Measurements from ENCODE around the gene CMTM7. TPM values are rescaled to one million over a fixed set of nuclear protein-coding genes. Genes with fewer than 3 reads are reported as not detected.
A peak's percentile ranks its signal among the peaks of the same experiment; 100 is the strongest.

The CMTM7 gene
- total and polyA plus RNA-seq, 10 of the 15 experiments (the other 5 are each of a cell fraction or from before 2014, with no cell fraction given) = 3.7 to 36.4 (median 14.7) TPM

DNA sequence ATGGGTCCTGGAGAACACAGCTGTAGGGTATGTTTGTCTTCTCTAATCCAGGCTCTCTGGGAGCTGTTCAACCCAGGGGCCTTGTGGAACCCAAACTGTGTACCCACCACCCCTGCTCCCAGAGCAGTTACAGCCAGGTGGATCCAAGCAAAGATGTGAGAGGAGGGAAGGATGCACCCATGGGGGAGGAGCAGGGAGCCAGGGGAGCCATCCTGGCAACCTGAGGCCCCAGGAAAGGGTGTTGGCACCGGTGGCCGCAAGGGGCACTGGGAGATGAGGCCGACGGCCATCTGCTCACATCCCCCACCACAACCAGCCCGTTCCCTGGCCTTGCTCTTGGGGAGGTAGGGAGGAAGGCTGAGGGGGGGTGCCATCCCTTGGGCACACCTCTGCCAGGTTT is 67.8 kb downstream of the CMTM7 start (continued):
- no peak for TF ChIP-seq FOXK2 (IDR thresholded peaks at IDR 0.05)

DNA sequence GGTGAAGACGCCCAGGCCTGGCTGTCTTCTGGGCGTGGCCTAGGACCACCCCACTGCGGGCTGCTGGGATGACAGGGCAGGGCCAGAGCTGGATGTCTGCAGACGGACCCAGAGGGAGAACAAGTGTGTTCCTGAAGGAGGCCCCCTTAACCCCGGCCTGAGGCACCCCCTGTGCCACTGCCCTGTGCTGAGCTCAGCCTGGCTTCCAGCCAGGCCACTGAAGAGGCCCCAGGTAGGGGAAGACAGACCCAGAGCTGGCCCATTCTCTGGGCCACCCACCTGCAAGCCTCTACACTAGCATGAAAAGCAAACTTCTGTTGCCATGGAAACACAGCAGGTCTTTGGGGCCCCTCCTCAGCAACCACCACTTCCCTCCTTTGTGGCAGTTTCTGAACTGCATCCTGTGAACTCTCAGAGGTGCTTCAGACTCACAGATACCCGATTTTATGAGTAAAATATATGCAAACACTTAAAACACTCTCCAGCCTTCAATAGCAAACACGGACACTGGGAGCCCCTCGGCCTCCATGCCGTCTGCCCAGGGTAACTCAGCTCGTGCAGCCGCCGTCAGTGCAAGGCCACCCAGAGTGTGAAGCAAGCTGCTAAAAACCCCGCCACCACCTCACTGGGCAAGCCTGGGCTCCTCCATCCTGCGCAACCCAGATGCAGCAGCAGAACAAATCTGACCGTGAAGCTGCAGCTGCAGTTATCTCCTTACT is 68.5 kb downstream of the CMTM7 start:
- Histone ChIP-seq H3K9me3 (replicated peaks; ENCODE audit: control insufficient read depth, insufficient read depth, low read length) (no peaks in the 10 kb centered on the region), H3K36me3 (ENCODE audit: control insufficient read depth in 2 of 2, insufficient read depth in 2 of 2, low read length in 1 of 2) (peaks cover 0 to 2% of the 10 kb centered on the region in 2 experiments; a peak in 1 of 4 replicates), H3K27ac (ENCODE audit: control insufficient read depth, insufficient read depth) (no peak overlapping the region), H3K4me3 (peak overlapping the region; percentile 30; the same call in 1 of the 2 replicates), H3K79me2 (ENCODE audit: control insufficient read depth, insufficient read depth, low read length) (no peaks in the 10 kb centered on the region), H3K9ac (ENCODE audit: control insufficient read depth, insufficient read depth, low read length) (no peak overlapping the region), H3K4me1 (ENCODE audit: control insufficient read depth, insufficient read depth, low read length) (peaks cover 36% of the 10 kb centered on the region), H3K27me3 (replicated peaks in 1 of 2; ENCODE audit: control insufficient read depth in 2 of 2, insufficient read depth in 2 of 2, low read length in 1 of 2) (no peaks in the 10 kb centered on the region), H4K20me1 (ENCODE audit: control insufficient read depth, insufficient read depth) (no peaks in the 10 kb centered on the region), H3K4me2 (ENCODE audit: control insufficient read depth, insufficient read depth) (peak overlapping the region; percentile 5), H2AFZ (ENCODE audit: control insufficient read depth, low read depth, low read length) (no peak overlapping the region; the same call in 1 of the 2 replicates)
- intact Hi-C loops (cut with micrococcal nuclease; ENCODE audit: unreplicated experiment) (no loop called here), in situ Hi-C loops (cut with MboI) (no loop called here)
- 15% methylated on average over 15 of the region's 15 CpGs for WGBS (ENCODE audit: insufficient coverage, insufficient replicate concordance, low lambda C conversion rate, missing lambda C conversion rate)
- no TSS peak for BruUV-seq (replicated peaks)
- no peak for DNase-seq (ENCODE audit: low read depth, low spot score)
- peak; percentile 47 for FAIRE-seq
- RAD21 ChIA-PET (ENCODE audit: unreplicated experiment) = interaction anchor here (0.9 to 2.4 kb wide), 11 partner anchors 10 to 85 kb away, joined by 3 to 11 read pairs (median 4); partner anchors contain the start of gene CMTM7
- POLR2A ChIA-PET = interaction anchor here (1.2 to 1.5 kb wide), 3 partner anchors 11 to 69 kb away, joined by 3 to 4 read pairs (median 3); partner anchors contain the start of gene CMTM7
- CTCF ChIA-PET = interaction anchor here (0.6 to 7.3 kb wide), 6 partner anchors 21 to 84 kb away, joined by 3 to 41 read pairs (median 6); no protein-coding TSS in a partner anchor
- ATAC-seq = peak; percentile 76
- SMC1A ChIA-PET (ENCODE audit: uncharacterized antibody, unreplicated experiment) = interaction anchor here (0.8 to 3.0 kb wide), 12 partner anchors 8 to 86 kb away, joined by 3 to 16 read pairs (median 4); no protein-coding TSS in a partner anchor
- TF ChIP-seq RBBP5 (conservative IDR thresholded peaks at IDR 0.05) (no peak), SMAD1 (IDR thresholded peaks at IDR 0.05; ENCODE audit: low read depth, partially characterized antibody) (peak; percentile 36), DPF2 (IDR thresholded peaks at IDR 0.05) (no peak), ZNF217 (IDR thresholded peaks at IDR 0.05) (no peak), MTA2 (IDR thresholded peaks at IDR 0.05; ENCODE audit: low read depth) (0 out of 2 replicates have a peak, but pooled peaks have one; percentile 13), CREM (IDR thresholded peaks at IDR 0.05; ENCODE audit: low read depth) (0 out of 2 replicates have a peak, but pooled peaks have one; percentile 12), SREBF2 (IDR thresholded peaks at IDR 0.05; ENCODE audit: low read length) (no peak), POLR2AphosphoS5 (IDR thresholded peaks at IDR 0.05; ENCODE audit: low read length) (no peak)
- TF ChIP-seq, protein P1, sequence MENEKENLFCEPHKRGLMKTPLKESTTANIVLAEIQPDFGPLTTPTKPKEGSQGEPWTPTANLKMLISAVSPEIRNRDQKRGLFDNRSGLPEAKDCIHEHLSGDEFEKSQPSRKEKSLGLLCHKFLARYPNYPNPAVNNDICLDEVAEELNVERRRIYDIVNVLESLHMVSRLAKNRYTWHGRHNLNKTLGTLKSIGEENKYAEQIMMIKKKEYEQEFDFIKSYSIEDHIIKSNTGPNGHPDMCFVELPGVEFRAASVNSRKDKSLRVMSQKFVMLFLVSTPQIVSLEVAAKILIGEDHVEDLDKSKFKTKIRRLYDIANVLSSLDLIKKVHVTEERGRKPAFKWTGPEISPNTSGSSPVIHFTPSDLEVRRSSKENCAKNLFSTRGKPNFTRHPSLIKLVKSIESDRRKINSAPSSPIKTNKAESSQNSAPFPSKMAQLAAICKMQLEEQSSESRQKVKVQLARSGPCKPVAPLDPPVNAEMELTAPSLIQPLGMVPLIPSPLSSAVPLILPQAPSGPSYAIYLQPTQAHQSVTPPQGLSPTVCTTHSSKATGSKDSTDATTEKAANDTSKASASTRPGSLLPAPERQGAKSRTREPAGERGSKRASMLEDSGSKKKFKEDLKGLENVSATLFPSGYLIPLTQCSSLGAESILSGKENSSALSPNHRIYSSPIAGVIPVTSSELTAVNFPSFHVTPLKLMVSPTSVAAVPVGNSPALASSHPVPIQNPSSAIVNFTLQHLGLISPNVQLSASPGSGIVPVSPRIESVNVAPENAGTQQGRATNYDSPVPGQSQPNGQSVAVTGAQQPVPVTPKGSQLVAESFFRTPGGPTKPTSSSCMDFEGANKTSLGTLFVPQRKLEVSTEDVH (IDR thresholded peaks at IDR 0.05; ENCODE audit: low read depth, partially characterized antibody) = no peak
- TF ChIP-seq, protein P2, sequence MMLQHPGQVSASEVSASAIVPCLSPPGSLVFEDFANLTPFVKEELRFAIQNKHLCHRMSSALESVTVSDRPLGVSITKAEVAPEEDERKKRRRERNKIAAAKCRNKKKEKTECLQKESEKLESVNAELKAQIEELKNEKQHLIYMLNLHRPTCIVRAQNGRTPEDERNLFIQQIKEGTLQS (IDR thresholded peaks at IDR 0.05; ENCODE audit: borderline replicate concordance, extremely low read depth, low read depth, low read length) = no peak
- TF ChIP-seq, protein P3, sequence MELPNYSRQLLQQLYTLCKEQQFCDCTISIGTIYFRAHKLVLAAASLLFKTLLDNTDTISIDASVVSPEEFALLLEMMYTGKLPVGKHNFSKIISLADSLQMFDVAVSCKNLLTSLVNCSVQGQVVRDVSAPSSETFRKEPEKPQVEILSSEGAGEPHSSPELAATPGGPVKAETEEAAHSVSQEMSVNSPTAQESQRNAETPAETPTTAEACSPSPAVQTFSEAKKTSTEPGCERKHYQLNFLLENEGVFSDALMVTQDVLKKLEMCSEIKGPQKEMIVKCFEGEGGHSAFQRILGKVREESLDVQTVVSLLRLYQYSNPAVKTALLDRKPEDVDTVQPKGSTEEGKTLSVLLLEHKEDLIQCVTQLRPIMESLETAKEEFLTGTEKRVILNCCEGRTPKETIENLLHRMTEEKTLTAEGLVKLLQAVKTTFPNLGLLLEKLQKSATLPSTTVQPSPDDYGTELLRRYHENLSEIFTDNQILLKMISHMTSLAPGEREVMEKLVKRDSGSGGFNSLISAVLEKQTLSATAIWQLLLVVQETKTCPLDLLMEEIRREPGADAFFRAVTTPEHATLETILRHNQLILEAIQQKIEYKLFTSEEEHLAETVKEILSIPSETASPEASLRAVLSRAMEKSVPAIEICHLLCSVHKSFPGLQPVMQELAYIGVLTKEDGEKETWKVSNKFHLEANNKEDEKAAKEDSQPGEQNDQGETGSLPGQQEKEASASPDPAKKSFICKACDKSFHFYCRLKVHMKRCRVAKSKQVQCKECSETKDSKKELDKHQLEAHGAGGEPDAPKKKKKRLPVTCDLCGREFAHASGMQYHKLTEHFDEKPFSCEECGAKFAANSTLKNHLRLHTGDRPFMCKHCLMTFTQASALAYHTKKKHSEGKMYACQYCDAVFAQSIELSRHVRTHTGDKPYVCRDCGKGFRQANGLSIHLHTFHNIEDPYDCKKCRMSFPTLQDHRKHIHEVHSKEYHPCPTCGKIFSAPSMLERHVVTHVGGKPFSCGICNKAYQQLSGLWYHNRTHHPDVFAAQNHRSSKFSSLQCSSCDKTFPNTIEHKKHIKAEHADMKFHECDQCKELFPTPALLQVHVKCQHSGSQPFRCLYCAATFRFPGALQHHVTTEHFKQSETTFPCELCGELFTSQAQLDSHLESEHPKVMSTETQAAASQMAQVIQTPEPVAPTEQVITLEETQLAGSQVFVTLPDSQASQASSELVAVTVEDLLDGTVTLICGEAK (IDR thresholded peaks at IDR 0.05; ENCODE audit: borderline replicate concordance) = 0 out of 2 replicates have a peak, but pooled peaks have one; percentile 7
- TF ChIP-seq, protein P4, sequence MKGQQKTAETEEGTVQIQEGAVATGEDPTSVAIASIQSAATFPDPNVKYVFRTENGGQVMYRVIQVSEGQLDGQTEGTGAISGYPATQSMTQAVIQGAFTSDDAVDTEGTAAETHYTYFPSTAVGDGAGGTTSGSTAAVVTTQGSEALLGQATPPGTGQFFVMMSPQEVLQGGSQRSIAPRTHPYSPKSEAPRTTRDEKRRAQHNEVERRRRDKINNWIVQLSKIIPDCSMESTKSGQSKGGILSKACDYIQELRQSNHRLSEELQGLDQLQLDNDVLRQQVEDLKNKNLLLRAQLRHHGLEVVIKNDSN (IDR thresholded peaks at IDR 0.05; ENCODE audit: borderline replicate concordance, extremely low read length, insufficient read depth, low read depth, low read length) = no peak
